C4-2B (cell line): ENCODE results near the gene USP36.

Experiments
- H3K27ac ChIP-seq: fragments of 450-650 bp; 2 replicates; pipeline ENCODE4 v1.5.1; 2017
- CTCF ChIP-seq: fragments of 450-650 bp; conservative IDR thresholded peaks from 2 replicates; pipeline ENCODE4 v1.5.1; 2017; ENCODE audit warnings: mild to moderate bottlenecking
- ZFX ChIP-seq: fragments of 450-650 bp; IDR thresholded peaks from 2 replicates; pipeline ENCODE4 v1.6.1; 2017

Gene USP36

GRCh38 chr17:78808163-78808562, 32.5 kb downstream of the USP36 start:
- TF ChIP-seq CTCF, result no peak
- no peak for TF ChIP-seq ZFX
- H3K27ac ChIP-seq, result no peak overlapping the region

- H3K27ac ChIP-seq, result no peak overlapping the region
- TF ChIP-seq ZFX, result no peak
- no peak for TF ChIP-seq CTCF
These were observed 34.2 kb downstream of the USP36 start for GRCh38 chr17:78806451-78806850.

DNA sequence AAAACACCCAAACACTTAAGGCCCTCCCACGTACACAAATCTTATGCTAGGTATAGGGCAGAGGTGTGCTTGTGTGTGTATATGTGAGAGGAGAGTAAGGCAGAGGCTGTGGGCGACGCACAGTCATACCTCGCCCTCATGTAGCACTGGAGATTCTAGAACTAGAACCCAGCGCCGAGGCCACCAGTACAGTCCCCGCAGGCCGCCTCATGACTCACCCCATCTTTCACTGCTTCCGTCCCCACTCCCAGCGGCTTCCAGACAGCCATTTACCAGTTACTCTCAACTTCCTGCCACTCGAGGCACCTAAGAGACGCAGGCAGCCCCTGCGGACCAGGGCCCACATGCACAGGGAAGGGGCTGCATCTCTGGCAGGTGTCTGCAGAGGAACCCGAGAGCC, 35.3 kb downstream of the USP36 start:
- TF ChIP-seq CTCF (no peak), ZFX (no peak)
- H3K27ac ChIP-seq, result no peak overlapping the region

DNA sequence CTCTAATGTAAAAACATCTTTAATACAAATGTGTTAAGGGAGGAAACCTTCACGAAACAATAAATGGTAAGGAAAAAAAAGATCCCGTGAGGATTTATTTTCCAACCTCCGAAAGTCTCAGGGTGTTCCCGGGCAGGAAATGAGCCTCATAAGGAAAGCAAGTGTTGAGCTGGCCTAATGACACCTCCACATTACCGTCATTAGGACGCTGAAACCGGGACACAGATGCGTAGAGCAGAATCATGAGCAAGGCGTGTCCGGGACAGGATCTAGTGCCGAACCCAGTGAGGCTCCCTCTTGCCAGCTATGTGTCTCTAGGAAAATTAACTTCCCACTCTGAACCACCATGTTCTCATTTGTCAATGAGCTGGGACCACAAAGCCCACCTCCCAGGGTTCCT, 35.8 kb downstream of the USP36 start:
- no peak overlapping the region for H3K27ac ChIP-seq
- TF ChIP-seq CTCF (no peak), ZFX (no peak)

GRCh38 chr17:78803186-78803845, 37.3 kb downstream of the USP36 start:
- no peak overlapping the region for H3K27ac ChIP-seq

DNA sequence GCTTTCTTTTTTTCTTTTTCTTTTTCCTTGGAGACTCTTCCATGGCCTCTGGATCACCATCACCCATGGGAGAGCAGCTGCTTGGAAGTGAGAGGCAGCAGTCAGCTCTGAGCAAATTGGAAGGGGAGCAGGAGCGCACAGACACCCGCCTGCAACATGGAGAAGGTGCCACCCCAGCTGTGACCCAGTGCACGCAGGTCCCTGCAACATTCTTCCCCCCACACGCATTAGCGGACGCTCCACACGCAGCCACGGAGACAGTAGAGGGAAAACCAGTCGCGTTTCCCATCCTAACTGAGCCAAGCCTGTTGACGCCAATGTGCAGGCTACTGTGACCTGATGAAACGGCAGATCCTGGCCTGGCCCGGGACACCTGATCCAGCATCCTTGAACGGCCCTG, 38.2 kb downstream of the USP36 start:
- H3K27ac ChIP-seq, result no peak overlapping the region
- TF ChIP-seq CTCF (no peak), ZFX (no peak)

More at GRCh38 chr17:78803186-78803845, 37.3 kb downstream of the USP36 start:
- no peak for TF ChIP-seq ZFX
- TF ChIP-seq CTCF, result no peak

- H3K27ac ChIP-seq, result no peak overlapping the region
- TF ChIP-seq ZFX (no peak), CTCF (no peak)
These were observed 38.6 kb downstream of the USP36 start for GRCh38 chr17:78802008-78802407.
